COR-L47 (cell line): Measurements from ENCODE around the gene FNDC3B.
"Not testable (repeated sequence)": the region's sequence is repeated elsewhere in the genome, so short reads cannot be mapped to it uniquely, and the experiment has no call there.

Source experiments
- DNase-seq: peaks from one replicate; lab custom pipeline; 2025; lab: John Stamatoyannopoulos, UW

Gene FNDC3B

GRCh38 chr3:172039436-172040077 is at the start of gene FNDC3B:
Gene FNDC3B, plus strand, starts transcription at chr3:172039578. Its CDS starts 72,902 bp downstream, at chr3:172112480.
- DNase-seq, result peak; percentile 95

GRCh38 chr3:171990239-171990638 is 49.1 kb upstream of the FNDC3B start:
- DNase-seq, result not testable (repeated sequence)

GRCh38 chr3:171991166-171991565 is 48.2 kb upstream of the FNDC3B start:
- DNase-seq, result no peak

GRCh38 chr3:171994646-171995428 is 44.5 kb upstream of the FNDC3B start:
- no peak for DNase-seq

- DNase-seq, result no peak
These were observed 43.9 kb upstream of the FNDC3B start for GRCh38 chr3:171995486-171995885.

- DNase-seq, result no peak
These were observed 43.1 kb upstream of the FNDC3B start for GRCh38 chr3:171996178-171996817.

GRCh38 chr3:171998731-171999130 is 40.6 kb upstream of the FNDC3B start:
- not testable (repeated sequence) for DNase-seq

- DNase-seq, result not testable (repeated sequence)
These were observed 37.8 kb upstream of the FNDC3B start for GRCh38 chr3:172001616-172002015.

- DNase-seq, result no peak
These were observed 36.8 kb upstream of the FNDC3B start for GRCh38 chr3:172002512-172003078.

- DNase-seq, result no peak
These were observed 36.2 kb upstream of the FNDC3B start for GRCh38 chr3:172003146-172003545.

- no peak for DNase-seq
These were observed 32.4 kb upstream of the FNDC3B start for GRCh38 chr3:172007065-172007370.

GRCh38 chr3:172009803-172010202 is 29.6 kb upstream of the FNDC3B start:
- no peak for DNase-seq

- no peak for DNase-seq
These were observed 26.6 kb upstream of the FNDC3B start for GRCh38 chr3:172012775-172013174.

- DNase-seq, result no peak
These were observed 25.2 kb upstream of the FNDC3B start for GRCh38 chr3:172014145-172014544.

- no peak for DNase-seq
These were observed 21.0 kb upstream of the FNDC3B start for GRCh38 chr3:172018364-172018763.

- DNase-seq, result no peak
These were observed 18.6 kb upstream of the FNDC3B start for GRCh38 chr3:172020763-172021162.

GRCh38 chr3:172021164-172021563 is 18.2 kb upstream of the FNDC3B start:
- DNase-seq, result no peak

- DNase-seq, result no peak
These were observed 17.5 kb upstream of the FNDC3B start for GRCh38 chr3:172021859-172022258.

GRCh38 chr3:172023915-172024314 is 15.5 kb upstream of the FNDC3B start:
- no peak for DNase-seq

- no peak for DNase-seq
These were observed 14.7 kb upstream of the FNDC3B start for GRCh38 chr3:172024679-172025078.

- DNase-seq, result no peak
These were observed 9.8 kb upstream of the FNDC3B start for GRCh38 chr3:172029425-172030098.

- no peak for DNase-seq
These were observed 9.2 kb upstream of the FNDC3B start for GRCh38 chr3:172030181-172030580.
